ENCODE results near the gene SPP1. TPM values are rescaled to one million over a fixed set of nuclear protein-coding genes. Genes with fewer than 3 reads are reported as not detected.
A peak's percentile ranks its signal among the peaks of the same experiment; 100 is the strongest.
"Not testable (repeated sequence)": the region's sequence is repeated elsewhere in the genome, so short reads cannot be mapped to it uniquely, and the experiment has no call there.

SPP1 gene
- total RNA-seq, 1 donor from 2014 or later: 156 TPM

DNA sequence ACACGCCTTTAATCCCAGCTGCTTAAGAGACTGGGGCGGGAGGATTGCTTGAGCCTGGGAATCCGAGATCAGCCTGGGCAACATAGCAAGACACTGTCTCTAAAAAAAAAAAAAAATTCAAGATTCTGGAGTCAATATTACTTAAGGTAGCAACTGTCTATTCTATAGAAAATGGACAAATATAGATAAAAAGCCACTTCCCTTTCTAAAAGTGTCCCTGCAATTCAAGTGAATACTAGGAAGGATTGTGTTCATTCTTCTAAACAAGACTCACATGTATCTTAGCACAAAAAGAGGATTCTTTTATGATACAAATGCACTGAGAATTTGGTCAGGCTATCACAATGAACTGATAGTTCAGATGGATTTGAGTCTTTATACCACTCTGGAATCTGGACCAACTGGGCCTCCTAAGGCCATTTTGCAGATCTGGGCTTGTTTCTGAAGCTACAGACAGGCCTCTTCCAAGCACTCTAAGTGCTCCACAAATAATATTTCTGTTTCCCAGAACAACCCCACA is 38.9 kb downstream of the SPP1 start:
- Histone ChIP-seq H3K27ac (ENCODE audit: low read depth, low read length) (no peak overlapping the region), H3K4me1 (ENCODE audit: control insufficient read depth in 3 of 3, insufficient read depth in 3 of 3, low read length in 3 of 3) (peaks cover 7 to 13% (median 9%) of the 10 kb centered on the region in 3 donors), H3K9me3 (ENCODE audit: control insufficient read depth in 3 of 3, low read length in 3 of 3) (no peaks in the 10 kb centered on the region), H3K4me3 (ENCODE audit: low read length in 3 of 3) (no peak overlapping the region), H3K27me3 (ENCODE audit: control insufficient read depth in 3 of 3, insufficient read depth in 3 of 3, low read length in 3 of 3) (no peaks in the 10 kb centered on the region), H3K9ac (ENCODE audit: low read depth in 1 of 3, low read length in 3 of 3) (no peak overlapping the region), H3K36me3 (ENCODE audit: control insufficient read depth in 3 of 3, insufficient read depth in 3 of 3, low read length in 3 of 3) (no peaks in the 10 kb centered on the region)

DNA sequence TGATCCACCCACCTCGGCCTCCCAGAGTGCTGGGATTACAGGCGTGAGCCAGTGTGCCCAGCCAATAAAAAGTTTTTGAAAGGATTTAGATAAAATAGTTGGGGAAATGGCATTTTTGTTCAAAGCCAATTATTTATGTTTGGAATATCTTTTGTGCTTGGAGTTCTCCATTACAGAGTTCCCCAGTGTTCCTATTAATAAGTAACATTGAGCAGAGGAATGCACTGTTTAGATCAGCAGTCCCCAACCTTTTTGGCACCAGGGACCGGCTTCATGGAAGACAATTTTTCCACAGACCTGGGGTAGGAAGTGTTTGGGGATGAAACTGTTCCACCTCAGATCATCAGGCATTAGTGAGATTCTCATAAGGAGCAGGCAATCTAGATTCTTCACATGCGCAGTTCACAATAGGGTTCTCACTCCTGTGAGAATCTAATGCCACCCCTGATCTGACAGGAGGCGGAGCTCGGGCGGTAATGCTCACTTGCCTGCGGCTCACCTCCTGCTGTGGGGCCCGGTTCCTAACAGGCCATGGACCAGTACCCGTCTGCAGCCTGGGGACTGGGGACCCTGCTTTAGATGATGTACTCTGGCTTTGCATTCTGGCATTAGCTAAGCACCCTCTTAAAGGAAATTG is 40.3 kb downstream of the SPP1 start:
- Histone ChIP-seq H3K9me3 (ENCODE audit: control insufficient read depth in 3 of 3, low read length in 3 of 3) (no peaks in the 10 kb centered on the region), H3K4me1 (ENCODE audit: control insufficient read depth in 3 of 3, insufficient read depth in 3 of 3, low read length in 3 of 3) (peaks cover 6 to 13% (median 7%) of the 10 kb centered on the region in 3 donors), H3K36me3 (ENCODE audit: control insufficient read depth in 3 of 3, insufficient read depth in 3 of 3, low read length in 3 of 3) (no peaks in the 10 kb centered on the region), H3K27me3 (ENCODE audit: control insufficient read depth in 3 of 3, insufficient read depth in 3 of 3, low read length in 3 of 3) (no peaks in the 10 kb centered on the region), H3K9ac (ENCODE audit: low read depth in 1 of 3, low read length in 3 of 3) (no peak overlapping the region), H3K27ac (ENCODE audit: low read depth, low read length) (peak overlapping the region; percentile 5), H3K4me3 (ENCODE audit: low read length in 3 of 3) (no peak overlapping the region)

DNA sequence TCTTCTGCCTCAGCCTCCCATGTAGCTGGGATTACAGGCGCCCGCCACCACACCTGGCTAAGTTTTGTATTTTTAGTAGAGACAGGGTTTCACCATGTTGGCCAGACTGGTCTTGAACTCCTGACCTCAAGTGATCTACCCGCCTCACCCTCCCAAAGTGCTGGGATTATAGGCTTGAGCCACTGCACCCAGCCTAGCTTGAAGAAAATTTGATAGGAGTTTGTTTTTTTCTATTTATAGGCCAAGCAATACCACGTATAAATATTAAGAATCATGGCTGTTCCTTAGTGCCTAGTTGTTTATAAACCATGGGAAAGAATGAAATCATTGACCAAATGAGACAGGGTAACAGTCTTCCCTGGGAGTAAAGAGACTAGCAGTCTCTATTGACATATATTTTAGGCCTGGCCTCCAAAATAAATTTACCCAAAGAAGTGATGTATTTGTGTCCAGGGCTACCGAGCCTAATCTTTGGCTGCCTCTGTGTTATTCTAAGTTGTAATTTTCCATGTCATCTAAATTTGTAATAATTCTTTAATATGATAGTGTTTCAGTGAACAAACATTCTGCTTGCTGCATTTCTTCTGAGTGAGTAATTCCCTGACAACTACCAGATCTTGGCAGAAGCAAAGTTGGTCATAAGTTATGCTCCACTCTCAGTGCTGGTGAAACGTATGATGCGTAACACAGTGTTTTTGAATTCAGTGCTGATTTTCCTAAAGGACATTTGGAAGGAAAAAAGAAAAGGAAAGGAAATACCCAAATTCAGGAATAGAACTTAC is 42.2 kb downstream of the SPP1 start:
- H3K36me3 ChIP-seq (ENCODE audit: control insufficient read depth in 3 of 3, insufficient read depth in 3 of 3, low read length in 3 of 3): peaks cover 0 to 6% (median 5%) of the 10 kb centered on the region in 3 donors
- peak overlapping the region; percentile 77 for H3K27ac ChIP-seq (ENCODE audit: low read depth, low read length)
- H3K9ac ChIP-seq (ENCODE audit: low read depth in 1 of 3, low read length in 3 of 3): peak overlapping the region in 1 of 3 donors; percentile 40
- peaks cover 6 to 13% (median 7%) of the 10 kb centered on the region in 3 donors for H3K4me1 ChIP-seq (ENCODE audit: control insufficient read depth in 3 of 3, insufficient read depth in 3 of 3, low read length in 3 of 3)
- H3K27me3 ChIP-seq (ENCODE audit: control insufficient read depth in 3 of 3, insufficient read depth in 3 of 3, low read length in 3 of 3): no peaks in the 10 kb centered on the region
- H3K4me3 ChIP-seq (ENCODE audit: low read length in 3 of 3): peak overlapping the region in 1 of 3 donors; percentile 49
- no peaks in the 10 kb centered on the region for H3K9me3 ChIP-seq (ENCODE audit: control insufficient read depth in 3 of 3, low read length in 3 of 3)

DNA sequence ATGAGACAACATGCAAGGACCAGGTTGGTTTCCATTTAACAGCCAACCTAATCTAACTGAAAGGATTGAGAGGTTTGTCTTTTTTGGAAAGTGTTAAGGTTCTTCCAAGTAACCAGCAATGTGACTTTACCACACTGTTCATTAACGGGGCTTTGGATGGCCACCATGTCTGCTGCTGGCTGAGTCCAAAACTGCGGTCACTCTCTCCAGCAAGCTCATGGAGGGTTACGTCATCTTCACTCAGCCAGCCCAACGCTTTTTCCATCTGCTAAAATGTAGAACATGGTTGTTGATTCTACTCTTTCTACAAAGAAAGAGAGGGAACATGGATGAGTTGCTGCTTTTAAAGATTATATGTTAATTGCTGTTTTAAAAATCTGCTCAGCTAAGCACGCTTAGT is 43.0 kb downstream of the SPP1 start:
- peaks cover 6 to 11% (median 7%) of the 10 kb centered on the region in 3 donors for H3K4me1 ChIP-seq (ENCODE audit: control insufficient read depth in 3 of 3, insufficient read depth in 3 of 3, low read length in 3 of 3)
- peak overlapping the region in 2 of 3 donors; percentile 12 to 49 for H3K4me3 ChIP-seq (ENCODE audit: low read length in 3 of 3)
- H3K9me3 ChIP-seq (ENCODE audit: control insufficient read depth in 3 of 3, low read length in 3 of 3): no peaks in the 10 kb centered on the region
- H3K27ac ChIP-seq (ENCODE audit: low read depth, low read length): peak overlapping the region; percentile 77
- no peaks in the 10 kb centered on the region for H3K27me3 ChIP-seq (ENCODE audit: control insufficient read depth in 3 of 3, insufficient read depth in 3 of 3, low read length in 3 of 3)
- H3K36me3 ChIP-seq (ENCODE audit: control insufficient read depth in 3 of 3, insufficient read depth in 3 of 3, low read length in 3 of 3): peaks cover 0 to 6% (median 5%) of the 10 kb centered on the region in 3 donors
- peak overlapping the region in 1 of 3 donors; percentile 40 for H3K9ac ChIP-seq (ENCODE audit: low read depth in 1 of 3, low read length in 3 of 3)

DNA sequence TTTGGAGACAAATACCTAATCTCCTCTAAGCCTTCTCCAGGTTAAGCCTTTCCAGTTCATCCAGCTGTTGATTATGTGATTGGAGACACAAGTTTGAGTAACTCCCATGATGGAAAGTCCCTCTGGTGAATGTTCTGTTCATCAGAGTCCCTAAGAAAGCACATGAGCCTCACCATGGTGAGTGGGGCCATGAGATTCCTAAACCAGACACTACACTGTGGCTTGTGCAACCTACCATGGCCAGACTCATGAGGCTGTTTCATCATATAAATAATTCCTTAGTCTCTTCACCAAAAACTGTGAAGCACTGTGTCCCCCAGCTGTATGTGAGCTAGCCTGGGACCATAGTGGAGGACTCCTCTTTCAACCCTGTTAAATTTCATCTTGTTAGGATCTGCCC is 46.3 kb downstream of the SPP1 start:
- Histone ChIP-seq H3K36me3 (ENCODE audit: control insufficient read depth in 3 of 3, insufficient read depth in 3 of 3, low read length in 3 of 3) (peaks cover 2 to 6% (median 5%) of the 10 kb centered on the region in 3 donors), H3K9ac (ENCODE audit: low read depth in 1 of 3, low read length in 3 of 3) (no peak overlapping the region), H3K4me1 (ENCODE audit: control insufficient read depth in 3 of 3, insufficient read depth in 3 of 3, low read length in 3 of 3) (peaks cover 2 to 11% (median 4%) of the 10 kb centered on the region in 3 donors), H3K27ac (ENCODE audit: low read depth, low read length) (no peak overlapping the region), H3K4me3 (ENCODE audit: low read length in 3 of 3) (no peak overlapping the region), H3K27me3 (ENCODE audit: control insufficient read depth in 3 of 3, insufficient read depth in 3 of 3, low read length in 3 of 3) (no peaks in the 10 kb centered on the region), H3K9me3 (ENCODE audit: control insufficient read depth in 3 of 3, low read length in 3 of 3) (no peaks in the 10 kb centered on the region)

DNA sequence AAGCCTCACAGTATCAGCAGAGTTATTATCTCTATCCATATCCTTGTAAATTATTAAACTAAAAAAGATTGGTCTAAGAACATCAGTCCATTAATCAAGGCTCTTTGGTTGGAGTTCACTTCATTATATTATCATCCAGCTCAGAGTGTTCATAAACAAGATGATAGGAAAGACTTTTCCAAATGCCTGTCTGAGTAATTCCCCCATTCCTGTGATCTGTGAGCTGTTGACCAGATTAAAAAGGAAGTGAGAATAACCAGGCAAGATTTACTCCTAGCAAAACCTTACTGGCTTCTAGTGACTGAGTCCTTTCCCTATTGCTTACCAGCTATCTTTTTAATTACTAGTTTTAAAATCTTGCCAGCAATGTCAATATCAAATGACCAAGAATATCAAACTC is 46.8 kb downstream of the SPP1 start:
- Histone ChIP-seq H3K4me1 (ENCODE audit: control insufficient read depth in 3 of 3, insufficient read depth in 3 of 3, low read length in 3 of 3) (peaks cover under 1 to 11% (median 2%) of the 10 kb centered on the region in 3 donors), H3K27ac (ENCODE audit: low read depth, low read length) (no peak overlapping the region), H3K4me3 (ENCODE audit: low read length in 3 of 3) (no peak overlapping the region), H3K36me3 (ENCODE audit: control insufficient read depth in 3 of 3, insufficient read depth in 3 of 3, low read length in 3 of 3) (peaks cover 2 to 6% (median 5%) of the 10 kb centered on the region in 3 donors), H3K27me3 (ENCODE audit: control insufficient read depth in 3 of 3, insufficient read depth in 3 of 3, low read length in 3 of 3) (no peaks in the 10 kb centered on the region), H3K9ac (ENCODE audit: low read depth in 1 of 3, low read length in 3 of 3) (no peak overlapping the region), H3K9me3 (ENCODE audit: control insufficient read depth in 3 of 3, low read length in 3 of 3) (no peaks in the 10 kb centered on the region)

DNA sequence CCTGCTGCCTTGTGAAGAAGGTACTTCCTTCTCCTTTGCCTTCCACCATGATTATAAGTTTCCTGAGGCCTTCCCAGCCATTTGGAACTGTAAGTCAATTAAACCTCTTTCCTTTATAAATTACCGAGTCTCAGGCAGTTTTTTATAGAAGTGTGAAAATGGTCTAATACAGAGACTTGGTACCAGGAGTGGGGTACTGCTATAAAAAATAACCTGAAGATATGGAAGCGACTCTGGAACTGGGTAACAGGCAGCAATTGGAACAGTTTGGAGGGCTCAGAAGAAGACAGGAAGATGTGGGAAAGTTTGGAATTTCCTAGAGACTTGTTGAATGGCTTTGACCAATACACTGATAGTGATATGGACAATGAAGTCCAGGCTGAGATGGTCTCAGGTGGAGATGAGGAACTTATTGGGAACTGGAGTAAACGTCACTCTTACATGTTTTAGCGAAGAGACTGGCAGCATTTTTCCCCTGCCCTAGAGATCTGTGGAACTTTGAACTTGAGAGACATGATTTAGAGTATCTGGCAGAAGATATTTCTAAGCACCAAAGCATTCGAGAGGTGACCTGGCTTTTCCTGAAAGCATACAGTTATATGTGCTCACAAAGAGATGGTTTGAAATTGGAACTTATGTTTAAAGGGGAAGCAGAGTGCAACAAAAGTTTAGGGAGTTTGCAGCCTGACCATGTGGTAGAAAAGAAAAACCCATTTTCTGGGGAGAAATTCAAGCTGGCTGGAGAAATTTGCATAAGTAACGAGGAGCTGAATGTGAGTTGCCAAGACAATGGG is 50.6 kb downstream of the SPP1 start:
- H3K4me3 ChIP-seq (ENCODE audit: low read length in 3 of 3); H3K27me3 ChIP-seq (ENCODE audit: control insufficient read depth in 3 of 3, insufficient read depth in 3 of 3, low read length in 3 of 3); H3K27ac ChIP-seq (ENCODE audit: low read depth, low read length); H3K9ac ChIP-seq (ENCODE audit: low read depth in 1 of 3, low read length in 3 of 3); H3K9me3 ChIP-seq (ENCODE audit: control insufficient read depth in 3 of 3, low read length in 3 of 3); H3K4me1 ChIP-seq (ENCODE audit: control insufficient read depth in 3 of 3, insufficient read depth in 3 of 3, low read length in 3 of 3): not testable (repeated sequence)
- H3K36me3 ChIP-seq (ENCODE audit: control insufficient read depth in 3 of 3, insufficient read depth in 3 of 3, low read length in 3 of 3): peaks cover 2 to 11% (median 10%) of the 10 kb centered on the region in 3 donors

DNA sequence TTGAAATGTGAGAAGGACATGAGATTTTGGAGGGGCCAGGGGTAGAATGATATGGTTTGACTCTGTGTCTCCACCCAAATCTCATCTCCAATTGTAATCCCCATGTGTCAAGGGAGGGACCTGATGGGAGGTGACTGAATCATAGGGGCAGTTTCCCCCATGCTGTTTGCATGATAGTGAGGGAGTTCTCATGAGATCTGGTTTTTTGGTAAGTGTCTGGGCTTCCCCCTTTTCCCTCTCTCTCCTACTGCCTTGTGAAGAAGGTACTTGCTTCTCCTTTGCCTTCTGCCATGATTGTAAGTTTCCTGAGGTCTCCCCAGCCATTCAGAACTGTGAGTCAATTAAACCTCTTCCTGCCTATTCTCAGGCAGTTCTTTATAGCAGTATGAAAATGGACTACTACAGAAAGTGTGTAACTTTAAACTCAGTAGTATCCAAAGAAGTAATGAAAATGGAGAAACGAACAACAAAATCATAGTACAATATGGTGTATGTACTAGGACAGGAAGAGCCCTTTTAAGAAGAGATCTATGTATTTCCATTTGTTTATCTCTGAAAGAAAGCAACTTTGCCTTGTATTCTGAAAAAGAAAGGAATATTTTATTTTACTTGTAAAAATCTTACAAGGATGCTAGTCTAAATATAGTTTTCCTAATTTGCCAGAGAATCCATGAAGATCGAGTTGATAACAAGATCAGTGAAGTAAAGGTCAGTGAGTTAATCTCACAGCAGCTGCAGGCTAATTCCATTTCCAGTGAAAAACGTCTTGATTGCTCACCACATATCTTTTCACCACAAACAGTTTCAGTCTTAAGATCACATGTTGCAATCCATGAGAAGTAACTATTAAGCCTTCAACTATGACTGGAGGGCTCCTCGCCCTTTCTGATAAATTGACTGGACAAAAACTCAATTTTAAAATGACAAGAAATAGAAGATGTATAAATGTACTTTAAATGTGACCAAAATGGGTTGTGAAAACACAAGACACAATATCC is 52.4 kb downstream of the SPP1 start:
- H3K9me3 ChIP-seq (ENCODE audit: control insufficient read depth in 3 of 3, low read length in 3 of 3): no peaks in the 10 kb centered on the region
- H3K4me3 ChIP-seq (ENCODE audit: low read length in 3 of 3): no peak overlapping the region
- no peak overlapping the region for H3K9ac ChIP-seq (ENCODE audit: low read depth in 1 of 3, low read length in 3 of 3)
- H3K27ac ChIP-seq (ENCODE audit: low read depth, low read length): peak overlapping the region; percentile 19
- peaks cover 0 to 2% (median 0%) of the 10 kb centered on the region in 3 donors for H3K4me1 ChIP-seq (ENCODE audit: control insufficient read depth in 3 of 3, insufficient read depth in 3 of 3, low read length in 3 of 3)
- peaks cover 2 to 5% (median 5%) of the 10 kb centered on the region in 3 donors for H3K36me3 ChIP-seq (ENCODE audit: control insufficient read depth in 3 of 3, insufficient read depth in 3 of 3, low read length in 3 of 3)
- no peaks in the 10 kb centered on the region for H3K27me3 ChIP-seq (ENCODE audit: control insufficient read depth in 3 of 3, insufficient read depth in 3 of 3, low read length in 3 of 3)

DNA sequence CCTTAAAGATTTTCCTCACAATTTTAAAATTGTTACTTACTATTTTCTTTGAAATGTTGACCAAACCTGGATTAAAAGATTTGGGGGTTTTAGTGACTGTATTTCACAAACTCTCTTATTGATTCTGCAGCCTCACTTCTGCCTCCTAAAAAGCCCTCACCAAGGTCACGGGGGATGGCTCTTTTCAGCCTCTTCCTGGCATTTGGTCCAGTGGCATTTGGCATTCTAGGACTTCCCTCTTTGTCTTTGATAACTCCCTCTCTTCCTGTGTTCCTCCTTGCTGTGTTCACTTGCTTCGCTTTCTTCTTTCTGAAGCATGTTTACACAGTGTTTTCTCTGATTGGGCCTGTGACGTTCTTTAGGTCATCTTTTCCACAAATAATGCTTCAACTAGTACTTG is 53.4 kb downstream of the SPP1 start:
- no peak overlapping the region for H3K4me3 ChIP-seq (ENCODE audit: low read length in 3 of 3)
- H3K27ac ChIP-seq (ENCODE audit: low read depth, low read length): no peak overlapping the region
- peaks cover 0 to 2% (median 0%) of the 10 kb centered on the region in 3 donors for H3K4me1 ChIP-seq (ENCODE audit: control insufficient read depth in 3 of 3, insufficient read depth in 3 of 3, low read length in 3 of 3)
- peaks cover 2 to 5% (median 5%) of the 10 kb centered on the region in 3 donors for H3K36me3 ChIP-seq (ENCODE audit: control insufficient read depth in 3 of 3, insufficient read depth in 3 of 3, low read length in 3 of 3)
- H3K9ac ChIP-seq (ENCODE audit: low read depth in 1 of 3, low read length in 3 of 3): no peak overlapping the region
- H3K27me3 ChIP-seq (ENCODE audit: control insufficient read depth in 3 of 3, insufficient read depth in 3 of 3, low read length in 3 of 3): no peaks in the 10 kb centered on the region
- H3K9me3 ChIP-seq (ENCODE audit: control insufficient read depth in 3 of 3, low read length in 3 of 3): no peaks in the 10 kb centered on the region

Data from skeletal muscle tissue (tissue), 4 donors.